Measurements from ENCODE around the gene ZNF207.
"Not testable (repeated sequence)": the region's sequence is repeated elsewhere in the genome, so short reads cannot be mapped to it uniquely, and the experiment has no call there.

Gene ZNF207

DNA sequence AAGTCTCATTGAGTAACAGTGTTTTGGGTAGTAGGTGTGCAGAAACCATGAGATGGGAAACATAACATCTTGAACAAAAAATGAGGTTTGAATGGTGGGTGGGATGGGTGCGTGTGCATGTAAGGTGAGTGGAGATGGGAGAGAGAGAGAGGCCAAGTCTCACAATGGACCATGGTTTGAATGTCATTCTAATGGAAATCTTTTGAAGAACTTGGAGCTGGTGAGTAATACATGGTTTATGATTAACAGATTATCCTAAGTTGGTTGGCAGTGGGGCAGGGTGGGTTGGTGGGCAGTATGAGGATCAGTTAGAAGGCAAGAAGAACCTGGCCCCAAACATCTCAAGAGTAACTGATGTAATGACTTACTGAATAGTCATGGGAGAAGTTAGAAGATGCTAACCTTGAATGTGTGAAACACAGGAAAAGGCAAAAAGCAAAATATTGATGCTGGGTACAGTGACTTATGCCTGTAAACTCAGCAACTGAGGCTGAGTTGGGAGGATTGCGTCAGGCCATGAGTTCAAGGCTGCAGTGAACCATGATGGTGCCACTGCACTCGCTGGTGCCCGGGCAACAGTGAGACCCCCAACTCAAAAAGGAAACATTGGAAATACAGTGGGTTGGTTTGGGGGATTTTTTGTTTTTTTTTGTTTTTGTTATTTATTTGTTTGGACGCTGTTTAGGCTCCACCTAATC lies 32.7 kb downstream of the ZNF207 start:
- in situ Hi-C loops (cut with MboI; ENCODE audit: low pct_unique_long_range_greater_than_20kb, low sequenced_read_pairs), result no loop called here
- no peak for DNase-seq

- DNase-seq, result no peak
- in situ Hi-C loops (cut with MboI; ENCODE audit: low pct_unique_long_range_greater_than_20kb, low sequenced_read_pairs), result no loop called here
Observed at GRCh38 chr17:32383926-32384434, 34.0 kb downstream of the ZNF207 start.

DNA sequence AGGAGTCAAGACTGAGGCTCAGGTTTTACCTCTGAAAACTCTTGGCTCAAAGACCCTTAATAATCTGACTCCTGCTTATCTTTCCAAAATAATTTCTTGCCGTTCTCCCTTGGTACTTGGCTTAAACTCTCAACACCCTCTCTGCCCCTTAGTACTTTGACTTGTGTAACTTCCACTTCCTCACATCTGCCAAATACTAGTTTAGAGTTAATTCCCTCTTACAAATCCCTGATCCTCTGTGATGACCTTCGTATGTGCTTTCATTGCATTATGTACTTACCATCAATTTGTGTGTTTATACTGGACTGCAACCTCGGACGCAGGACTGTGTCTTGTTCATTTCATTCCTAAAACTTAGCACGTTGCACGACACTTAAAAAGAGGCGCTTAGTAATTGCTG lies 35.2 kb downstream of the ZNF207 start:
- no peak for DNase-seq
- in situ Hi-C loops (cut with MboI; ENCODE audit: low pct_unique_long_range_greater_than_20kb, low sequenced_read_pairs), result no loop called here

GRCh38 chr17:32385971-32386370 lies 36.0 kb downstream of the ZNF207 start:
- DNase-seq, result no peak
- in situ Hi-C loops (cut with MboI; ENCODE audit: low pct_unique_long_range_greater_than_20kb, low sequenced_read_pairs), result no loop called here

DNA sequence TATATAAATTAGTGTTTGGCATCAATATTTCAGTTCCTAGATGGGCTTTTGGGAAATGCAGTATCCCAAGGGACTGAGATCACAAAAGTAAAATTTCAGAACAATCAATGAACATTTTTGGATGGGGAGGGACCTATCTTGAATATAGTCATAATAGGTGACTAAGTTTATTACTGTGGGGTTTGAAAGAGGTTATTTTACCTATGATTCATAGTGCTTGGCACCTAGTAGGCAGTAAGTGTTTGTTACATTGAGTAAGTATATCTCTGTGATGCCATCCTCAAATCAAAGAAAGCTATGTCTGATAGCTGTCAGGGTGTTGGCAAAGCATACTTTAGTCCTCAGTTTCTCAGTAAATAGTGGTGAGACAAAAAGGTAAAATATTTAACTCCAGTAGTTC lies 36.9 kb downstream of the ZNF207 start:
- in situ Hi-C loops (cut with MboI; ENCODE audit: low pct_unique_long_range_greater_than_20kb, low sequenced_read_pairs), result no loop called here
- DNase-seq, result no peak

DNA sequence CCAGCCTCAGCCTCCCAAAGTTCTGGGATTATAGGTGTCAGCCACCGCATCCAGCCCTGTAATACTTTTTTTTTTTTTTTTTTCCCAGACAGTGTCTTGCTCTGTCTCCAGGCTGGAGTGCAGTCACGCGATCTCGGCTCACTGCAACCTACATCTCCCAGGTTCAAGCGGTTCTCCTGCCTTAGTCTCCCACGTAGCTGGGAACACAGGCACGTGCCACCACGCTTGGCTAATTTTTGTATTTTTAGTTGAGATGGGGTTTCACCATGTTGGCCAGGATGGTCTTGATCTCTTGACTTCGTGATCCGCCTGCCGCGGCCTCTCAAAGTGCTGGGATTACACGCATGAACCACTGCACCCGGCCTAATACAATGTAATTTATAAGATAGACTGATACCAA lies 38.2 kb downstream of the ZNF207 start:
- in situ Hi-C loops (cut with MboI; ENCODE audit: low pct_unique_long_range_greater_than_20kb, low sequenced_read_pairs); DNase-seq: not testable (repeated sequence)

GRCh38 chr17:32388613-32389459 lies 38.9 kb downstream of the ZNF207 start:
- no peak for DNase-seq
- in situ Hi-C loops (cut with MboI; ENCODE audit: low pct_unique_long_range_greater_than_20kb, low sequenced_read_pairs), result no loop called here

DNA sequence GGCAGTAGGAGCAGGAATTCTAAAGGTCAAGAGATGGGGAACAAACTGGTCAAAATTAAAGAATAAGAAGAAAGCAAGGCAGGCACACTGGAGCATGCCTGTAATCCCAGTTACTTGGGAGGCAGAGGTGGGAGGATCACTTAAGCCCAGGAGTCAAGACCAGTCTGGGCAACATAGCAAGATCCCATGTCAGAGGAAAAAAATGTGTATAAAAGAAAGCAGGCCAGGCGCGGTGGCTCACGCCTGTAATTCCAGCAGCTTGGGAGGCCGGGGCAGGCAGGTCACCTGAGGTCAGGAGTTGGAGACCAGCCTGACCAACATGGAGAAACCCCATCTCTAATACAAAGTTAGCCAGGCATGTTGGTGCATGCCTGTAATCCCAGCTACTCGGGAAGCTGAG lies 43.9 kb downstream of the ZNF207 start:
- in situ Hi-C loops (cut with MboI; ENCODE audit: low pct_unique_long_range_greater_than_20kb, low sequenced_read_pairs), result no loop called here
- DNase-seq, result no peak

- DNase-seq, result no peak
- in situ Hi-C loops (cut with MboI; ENCODE audit: low pct_unique_long_range_greater_than_20kb, low sequenced_read_pairs), result no loop called here
Observed at GRCh38 chr17:32396343-32396742, 46.4 kb downstream of the ZNF207 start.

DNA sequence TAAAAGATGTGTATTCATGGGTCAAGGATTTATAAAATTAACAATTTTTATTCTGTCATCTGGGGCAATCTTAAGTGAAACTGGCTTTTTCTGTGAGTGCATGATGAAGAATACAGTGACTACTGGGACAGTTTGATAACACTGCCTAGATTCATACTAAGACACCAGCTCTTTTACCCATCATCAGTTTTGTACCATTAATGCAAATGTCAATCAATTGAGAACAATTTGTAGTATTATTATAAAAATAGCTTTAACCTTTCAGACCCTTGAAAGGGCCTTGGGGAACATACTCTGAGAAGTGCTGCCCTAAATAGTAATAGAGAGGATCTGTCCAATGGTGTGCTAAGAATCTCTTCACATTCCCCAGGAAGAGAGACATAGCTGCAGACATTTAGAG lies 49.0 kb downstream of the ZNF207 start:
- in situ Hi-C loops (cut with MboI; ENCODE audit: low pct_unique_long_range_greater_than_20kb, low sequenced_read_pairs), result no loop called here
- DNase-seq, result no peak

DNA sequence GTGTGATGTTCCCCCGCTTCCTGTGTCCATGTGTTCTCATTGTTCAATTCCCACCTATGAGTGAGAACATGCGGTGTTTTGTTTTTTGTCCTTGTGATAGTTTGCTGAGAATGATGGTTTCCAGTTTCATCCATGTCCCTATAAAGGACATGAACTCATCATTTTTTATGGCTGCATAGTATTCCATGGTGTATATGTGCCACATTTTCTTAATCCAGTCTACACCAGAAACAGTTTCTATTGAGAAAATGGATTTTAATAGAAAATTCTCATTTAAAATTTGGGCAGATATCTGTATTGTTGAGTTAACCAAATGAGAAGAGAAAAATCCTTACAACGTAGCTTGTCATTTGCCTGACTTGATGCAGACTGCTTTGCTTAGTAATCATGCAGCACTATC lies 60.1 kb downstream of the ZNF207 start:
- DNase-seq; in situ Hi-C loops (cut with MboI; ENCODE audit: low pct_unique_long_range_greater_than_20kb, low sequenced_read_pairs): not testable (repeated sequence)

DNA sequence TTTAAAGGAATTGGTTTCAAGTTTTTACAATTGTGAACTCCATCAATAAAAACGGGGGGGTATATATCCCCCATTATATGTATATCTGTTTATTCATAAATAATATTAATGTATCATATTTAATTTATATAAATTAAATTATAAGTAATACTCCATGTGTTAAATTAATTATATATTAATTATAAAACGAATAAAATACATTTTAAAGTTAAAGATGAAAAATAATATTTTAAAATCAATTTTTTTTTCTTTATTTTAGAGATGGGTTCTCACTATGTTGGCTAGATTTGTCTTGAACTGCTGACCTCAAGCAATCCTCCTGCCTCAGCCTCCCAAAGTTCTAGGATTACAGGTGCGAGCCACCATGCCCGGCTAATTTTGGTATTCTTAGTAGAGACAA lies 76.9 kb downstream of the ZNF207 start:
- DNase-seq, result no peak
- in situ Hi-C loops (cut with MboI; ENCODE audit: low pct_unique_long_range_greater_than_20kb, low sequenced_read_pairs), result no loop called here

DNA sequence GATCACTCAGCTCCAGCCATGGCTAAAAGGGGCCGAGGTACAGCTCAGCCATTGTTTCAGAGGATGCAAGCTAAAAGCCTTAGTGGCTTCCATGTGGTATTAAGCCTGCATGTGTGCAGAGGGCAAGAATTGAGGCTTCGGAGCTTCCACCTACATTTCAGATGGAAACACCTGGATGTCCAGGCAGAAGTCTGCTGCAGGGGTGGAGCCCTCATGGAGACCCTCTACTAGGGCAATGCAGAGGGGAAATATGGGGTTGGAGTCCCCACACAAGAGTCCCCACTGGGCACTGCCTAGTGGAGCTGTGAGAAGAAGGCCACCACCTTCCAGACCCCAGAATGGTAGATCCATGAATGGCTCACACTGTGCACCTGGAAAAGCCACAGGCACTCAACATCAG lies 79.6 kb downstream of the ZNF207 start:
- DNase-seq, result no peak
- in situ Hi-C loops (cut with MboI; ENCODE audit: low pct_unique_long_range_greater_than_20kb, low sequenced_read_pairs), result no loop called here
